Left renal cortex interstitium (tissue), 4 donors: ENCODE results near the gene ECT2. TPM values are rescaled to one million over a fixed set of nuclear protein-coding genes. Genes with fewer than 3 reads are reported as not detected.
"Not testable (repeated sequence)": the region's sequence is repeated elsewhere in the genome, so short reads cannot be mapped to it uniquely, and the experiment has no call there.

Experiments
- DNase-seq, 4 donors: peaks; one replicate each; pipeline ENCODE4 v3.0.0-alpha.2; 2013; ENCODE audit warnings: low read depth in 4 of 4, low spot score in 2 of 4, missing footprints in 1 of 4
- polyA plus RNA-seq, 4 donors: library from polyadenylated mRNA; unstranded; fragments of 120-200 nt; gene quantifications; one replicate each; pipeline ENCODE4 v1.2.1, GENCODE V29; 2013; ENCODE audit not compliant: insufficient read length in 4 of 4

Gene ECT2
- polyA plus RNA-seq = 10 to 100 TPM; 32.9 to 39.8 (median 36.6) TPM

- DNase-seq = peak; percentile 96 to 99 (median 96)
These were observed at the start of gene ECT2 for GRCh38 chr3:172750368-172751174. ECT2 (plus strand) TSS chr3:172750726; CDS start chr3:172754531, 3,805 bp downstream.

- no peak for DNase-seq
These were observed 49.5 kb upstream of the ECT2 start for GRCh38 chr3:172700936-172701455.

GRCh38 chr3:172701751-172702150 lies 48.8 kb upstream of the ECT2 start:
- no peak for DNase-seq

- no peak for DNase-seq
These were observed 48.3 kb upstream of the ECT2 start for GRCh38 chr3:172702256-172702655.

GRCh38 chr3:172702731-172703130 lies 47.8 kb upstream of the ECT2 start:
- not testable (repeated sequence) for DNase-seq

GRCh38 chr3:172704001-172704400 lies 46.5 kb upstream of the ECT2 start:
- DNase-seq = no peak

- DNase-seq = no peak
These were observed 45.4 kb upstream of the ECT2 start for GRCh38 chr3:172705170-172705569.

GRCh38 chr3:172707030-172707429 lies 43.5 kb upstream of the ECT2 start:
- DNase-seq = no peak

- DNase-seq = no peak
These were observed 42.6 kb upstream of the ECT2 start for GRCh38 chr3:172707967-172708366.

GRCh38 chr3:172708921-172709773 lies 41.4 kb upstream of the ECT2 start:
- DNase-seq = no peak

GRCh38 chr3:172709774-172710663 lies 40.5 kb upstream of the ECT2 start:
- peak in 3 of 4 donors; percentile 4 to 53 (median 16) for DNase-seq

- peak; percentile 53 to 84 (median 66) for DNase-seq
These were observed 39.7 kb upstream of the ECT2 start, which contains the start of gene NCEH1 for GRCh38 chr3:172710664-172711453. NCEH1 (minus strand) TSS chr3:172711067; CDS start chr3:172710984, 83 bp downstream.

GRCh38 chr3:172711454-172711795 lies 39.1 kb upstream of the ECT2 start:
- DNase-seq = no peak

GRCh38 chr3:172713316-172713715 lies 37.2 kb upstream of the ECT2 start:
- DNase-seq = no peak

GRCh38 chr3:172716476-172716875 lies 34.0 kb upstream of the ECT2 start:
- DNase-seq = no peak

- DNase-seq = no peak
These were observed 32.9 kb upstream of the ECT2 start for GRCh38 chr3:172717493-172718088.

- DNase-seq = not testable (repeated sequence)
These were observed 27.9 kb upstream of the ECT2 start for GRCh38 chr3:172722536-172723040.

- DNase-seq = no peak
These were observed 24.1 kb upstream of the ECT2 start for GRCh38 chr3:172726380-172726779.

- DNase-seq = no peak
These were observed 15.5 kb upstream of the ECT2 start for GRCh38 chr3:172735014-172735413.
